ENCODE results near the gene HHIP. TPM values are rescaled to one million over a fixed set of nuclear protein-coding genes. Genes with fewer than 3 reads are reported as not detected.

HHIP gene
- total and polyA plus RNA-seq, 2 donors (not counting 1 experiment from before 2014, with no cell fraction given), result 0.39 TPM; not detected in 1

- Mint-ChIP-seq H3K4me1 (no peaks in the 10 kb centered on the region), H3K4me3 (no peak overlapping the region), H3K9me3 (ENCODE audit: insufficient read depth) (no peaks in the 10 kb centered on the region), H3K27ac (no peak overlapping the region), H3K27me3 (no peaks in the 10 kb centered on the region)
- Histone ChIP-seq H3K36me3 (replicated peaks in 1 of 2; ENCODE audit: control extremely low read depth in 1 of 2, control insufficient read depth in 1 of 2, extremely low read depth in 1 of 2, insufficient read depth in 2 of 2, low read length in 1 of 2) (no peaks in the 10 kb centered on the region), H3K4me2 (replicated peaks; ENCODE audit: low read depth, low read length, poor library complexity, severe bottlenecking) (no peak overlapping the region), H2AFZ (ENCODE audit: insufficient read depth, low read depth, low read length, poor library complexity, severe bottlenecking) (no peak overlapping the region), H3K9me3 (ENCODE audit: control extremely low read depth in 1 of 3, control insufficient read depth in 2 of 3, insufficient read depth in 1 of 3, low read length in 2 of 3) (no peaks in the 10 kb centered on the region), H4K20me1 (ENCODE audit: control insufficient read depth, insufficient read depth, low read length, poor library complexity, severe bottlenecking) (no peaks in the 10 kb centered on the region), H3K27me3 (replicated peaks in 1 of 4; ENCODE audit: control extremely low read depth in 1 of 4, control insufficient read depth in 3 of 4, insufficient read depth in 4 of 4, low read length in 3 of 4) (no peaks in the 10 kb centered on the region), H3K9ac (ENCODE audit: low read length) (no peak overlapping the region), H3K79me2 (ENCODE audit: control insufficient read depth, insufficient read depth, low read length) (no peaks in the 10 kb centered on the region), H3K27ac (ENCODE audit: low read length in 2 of 2) (no peak overlapping the region), H3K4me1 (ENCODE audit: control insufficient read depth in 2 of 2, insufficient read depth in 2 of 2, low read length in 2 of 2) (no peaks in the 10 kb centered on the region), H3K4me3 (ENCODE audit: control extremely low read depth in 1 of 5, extremely low read depth in 1 of 5, insufficient read depth in 1 of 5, low read depth in 2 of 5, low read length in 4 of 5) (no peak overlapping the region)
- no CpG with 5 or more reads among the region's 3 CpGs for WGBS (ENCODE audit: insufficient coverage)
- ChIA-PET CTCF (no interaction called here), POLR2A (no interaction called here)
- no peak for TF ChIP-seq EZH2 (IDR thresholded peaks at IDR 0.05; ENCODE audit: borderline replicate concordance, insufficient read depth, low read depth, low read length, poor library complexity, severe bottlenecking)
- ATAC-seq (ENCODE audit: low read depth) (no peak), DNase-seq (no peak)
- intact Hi-C loops (cut with micrococcal nuclease), result no loop called here
Observed at GRCh38 chr4:144695721-144696120, 49.8 kb downstream of the HHIP start.

- CTCF ChIA-PET, result no interaction called here
- no peak overlapping the region for H3K27ac Mint-ChIP-seq
- no peak overlapping the region for H3K4me3 Mint-ChIP-seq
- no peaks in the 10 kb centered on the region for H3K4me1 ChIP-seq (ENCODE audit: control insufficient read depth in 2 of 2, insufficient read depth in 2 of 2, low read length in 2 of 2)
- no peaks in the 10 kb centered on the region for H3K79me2 ChIP-seq (ENCODE audit: control insufficient read depth, insufficient read depth, low read length)
- intact Hi-C loops (cut with micrococcal nuclease), result no loop called here
- no peak overlapping the region for H2AFZ ChIP-seq (ENCODE audit: insufficient read depth, low read depth, low read length, poor library complexity, severe bottlenecking)
- no peak for DNase-seq
- H4K20me1 ChIP-seq (ENCODE audit: control insufficient read depth, insufficient read depth, low read length, poor library complexity, severe bottlenecking), result no peaks in the 10 kb centered on the region
- ATAC-seq (ENCODE audit: low read depth), result no peak
- no peaks in the 10 kb centered on the region for H3K27me3 ChIP-seq (replicated peaks in 1 of 4; ENCODE audit: control extremely low read depth in 1 of 4, control insufficient read depth in 3 of 4, insufficient read depth in 4 of 4, low read length in 3 of 4)
- H3K9ac ChIP-seq (ENCODE audit: low read length), result no peak overlapping the region
- H3K9me3 ChIP-seq (ENCODE audit: control extremely low read depth in 1 of 3, control insufficient read depth in 2 of 3, insufficient read depth in 1 of 3, low read length in 2 of 3), result no peaks in the 10 kb centered on the region
- no peak overlapping the region for H3K4me2 ChIP-seq (replicated peaks; ENCODE audit: low read depth, low read length, poor library complexity, severe bottlenecking)
- no peaks in the 10 kb centered on the region for H3K27me3 Mint-ChIP-seq
- no peak overlapping the region for H3K4me3 ChIP-seq (ENCODE audit: control extremely low read depth in 1 of 5, extremely low read depth in 1 of 5, insufficient read depth in 1 of 5, low read depth in 2 of 5, low read length in 4 of 5)
- H3K4me1 Mint-ChIP-seq, result no peaks in the 10 kb centered on the region
- H3K27ac ChIP-seq (ENCODE audit: low read length in 2 of 2), result no peak overlapping the region
- no peaks in the 10 kb centered on the region for H3K36me3 ChIP-seq (replicated peaks in 1 of 2; ENCODE audit: control extremely low read depth in 1 of 2, control insufficient read depth in 1 of 2, extremely low read depth in 1 of 2, insufficient read depth in 2 of 2, low read length in 1 of 2)
- POLR2A ChIA-PET, result no interaction called here
- no peak for TF ChIP-seq CTCF (IDR thresholded peaks at IDR 0.05)
- no peak for TF ChIP-seq EZH2 (IDR thresholded peaks at IDR 0.05; ENCODE audit: borderline replicate concordance, insufficient read depth, low read depth, low read length, poor library complexity, severe bottlenecking)
- no peaks in the 10 kb centered on the region for H3K9me3 Mint-ChIP-seq (ENCODE audit: insufficient read depth)
Observed at GRCh38 chr4:144696376-144696775, 50.4 kb downstream of the HHIP start.

Data from B cell (primary cell).